Esophagus muscularis mucosa (tissue), 4 donors: ENCODE measurements around the gene CFAP54. TPM values are rescaled to one million over a fixed set of nuclear protein-coding genes. Genes with fewer than 3 reads are reported as not detected.

ENCODE experiments used
- DNase-seq: peaks from one replicate; pipeline ENCODE4 v3.0.0-alpha.2; 2017; ENCODE audit errors: extremely low spot score
- H3K27ac ChIP-seq, 4 donors: fragments of 200-600 bp; sonication (generic); replicated peaks in 1 of 4; 1 replicate in 3 of 4; 2 replicates in 1 of 4; pipeline ENCODE4 v1.5.1; 2016 to 2019; ENCODE audit warnings: mild to moderate bottlenecking in 1 of 4
- H3K27me3 ChIP-seq, 4 donors: fragments of 200-600 bp; sonication (generic); one replicate each; pipeline versions ENCODE4 v1.5.1 to v1.6.0; 2016 to 2019
- H3K36me3 ChIP-seq, 4 donors: fragments of 200-600 bp; sonication (generic); one replicate each; pipeline ENCODE4 v1.5.1; 2016 to 2019
- H3K4me1 ChIP-seq, 4 donors: fragments of 200-600 bp; sonication (generic); one replicate each; pipeline ENCODE4 v1.5.1; 2016 to 2019
- H3K4me3 ChIP-seq, 4 donors: fragments of 200-600 bp; sonication (generic); 1 replicate in 2 of 4; 2 replicates in 2 of 4; pipeline ENCODE4 v1.5.1; 2016 to 2019; ENCODE audit warnings: mild to moderate bottlenecking in 4 of 4, moderate library complexity in 1 of 4
- H3K9me3 ChIP-seq, 4 donors: fragments of 200-600 bp; sonication (generic); 1 replicate in 3 of 4; 2 replicates in 1 of 4; pipeline ENCODE4 v1.5.1; 2016 to 2019
- CTCF ChIP-seq, 3 experiments: fragments of 200-600 bp in 2 of 3; fragments of 450-650 bp in 1 of 3; sonication (generic) in 2 of 3; IDR thresholded peaks; one replicate each; pipeline ENCODE4 v1.5.1; 2017 to 2019; ENCODE audit warnings: antibody characterized with exemption in 3 of 3, mild to moderate bottlenecking in 2 of 3, moderate library complexity in 1 of 3
- EP300 ChIP-seq: sonication (generic); formaldehyde crosslinking; IDR thresholded peaks from one replicate; pipeline ENCODE4 v1.6.1; 2017; ENCODE audit warnings: antibody characterized with exemption
- POLR2A ChIP-seq: fragments of 450-650 bp; IDR thresholded peaks from one replicate; pipeline ENCODE4 v1.6.1; 2017; ENCODE audit warnings: antibody characterized with exemption, moderate library complexity, mild to moderate bottlenecking, low read depth
- POLR2AphosphoS5 ChIP-seq, 2 donors: sonication (generic); formaldehyde crosslinking; IDR thresholded peaks; one replicate each; pipeline ENCODE4 v1.6.1; 2017; ENCODE audit warnings: antibody characterized with exemption in 2 of 2
- WGBS: methylation state at CpG from one replicate; pipeline ENCODE4 v1.1.5; 2018; 5-methylcytosine and 5-hydroxymethylcytosine counted together
- intact Hi-C: fragments of 100-400 bp; cut with DNase I; formaldehyde crosslinking; loops from one replicate; pipeline ENCODE4 v1.15.1; 2023
- total RNA-seq, 4 donors: library from RNA; depleted of rRNA; stranded (reverse); fragments of >200 nt; gene quantifications; one replicate each; pipeline versions ENCODE4 v1.1.0 to v1.2.1, GENCODE V29; 2016

The CFAP54 gene
- total RNA-seq, 4 donors from 2014 or later, result 3.0 to 5.8 (median 4.3) TPM

DNA sequence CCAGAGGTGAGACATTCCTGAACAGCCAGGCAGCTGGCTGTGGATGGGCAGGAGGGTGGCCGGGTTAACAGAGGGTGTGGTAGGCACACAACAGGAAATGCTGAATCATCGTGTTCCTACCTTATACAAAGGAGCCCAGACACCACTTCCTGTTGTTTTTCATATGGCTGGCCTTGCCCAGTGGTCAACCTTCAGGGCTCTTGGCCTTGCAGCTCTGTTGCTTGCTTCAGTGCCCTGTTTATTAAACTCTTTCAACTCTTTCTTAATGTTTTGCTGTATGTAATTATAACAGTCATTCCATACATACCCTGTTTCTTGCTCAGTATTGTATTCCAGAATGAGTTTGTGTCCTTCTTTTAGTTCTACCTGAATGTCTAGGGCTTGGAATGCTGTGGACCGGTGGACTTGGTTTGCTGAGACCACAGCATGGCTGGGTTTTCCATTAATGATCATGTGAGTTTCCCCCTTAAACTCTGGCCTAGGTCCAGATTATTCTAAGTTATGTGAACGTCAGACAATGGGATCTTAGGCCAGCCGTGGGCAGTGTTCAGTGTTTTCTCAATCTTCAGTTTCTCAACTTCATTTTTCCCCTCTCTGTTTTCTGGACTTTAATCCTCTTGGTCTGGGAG is 11.9 kb downstream of the CFAP54 start:
- intact Hi-C loops, result no loop called here
- peaks cover 15 to 39% (median 25%) of the 10 kb centered on the region in 4 donors for H3K4me1 ChIP-seq

GRCh38 chr12:96501908-96502307 is 12.5 kb downstream of the CFAP54 start:
- no peak for TF ChIP-seq EP300
- no peak for TF ChIP-seq CTCF (IDR thresholded peaks at IDR 0.05)
- TF ChIP-seq POLR2AphosphoS5 (IDR thresholded peaks at IDR 0.05), result no peak
- no peak for TF ChIP-seq POLR2A
- no peak for DNase-seq
- Histone ChIP-seq H3K36me3 (no peaks in the 10 kb centered on the region), H3K9me3 (no peaks in the 10 kb centered on the region), H3K27me3 (no peaks in the 10 kb centered on the region), H3K4me3 (no peak overlapping the region), H3K4me1 (peaks cover 15 to 39% (median 25%) of the 10 kb centered on the region in 4 donors), H3K27ac (peak overlapping the region; percentile 62 to 74 (median 65))
- intact Hi-C loops, result no loop called here

More for the DNA sequence above, 11.9 kb downstream of the CFAP54 start:
- Histone ChIP-seq H3K9me3 (no peaks in the 10 kb centered on the region), H3K27ac (peak overlapping the region; percentile 62 to 74 (median 65)), H3K36me3 (no peaks in the 10 kb centered on the region), H3K27me3 (no peaks in the 10 kb centered on the region), H3K4me3 (no peak overlapping the region)
- no peak for DNase-seq
- WGBS, result 37% methylated on average over 5 of the region's 5 CpGs
- TF ChIP-seq EP300 (no peak), POLR2AphosphoS5 (IDR thresholded peaks at IDR 0.05) (peak; percentile 43 to 60)

DNA sequence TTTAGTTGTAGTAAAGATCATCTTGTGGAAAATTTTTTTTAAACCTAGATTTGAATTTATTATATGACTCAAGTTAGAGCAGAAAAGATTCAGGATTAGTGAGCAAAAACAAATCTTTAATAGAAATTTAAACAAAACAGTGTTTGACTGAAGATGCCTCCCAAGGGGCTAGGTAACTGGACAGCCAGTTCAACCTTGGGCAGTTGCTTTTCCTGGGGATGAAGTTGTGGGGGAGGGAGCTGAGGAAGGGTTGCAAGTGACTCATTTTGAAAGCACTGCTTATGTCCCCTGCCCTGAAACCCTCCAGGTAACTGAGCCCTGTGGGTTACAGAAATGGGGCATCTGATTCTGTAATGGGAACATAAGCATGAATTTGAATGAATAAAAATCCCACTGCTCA is 13.1 kb downstream of the CFAP54 start:
- peak overlapping the region; percentile 11 to 68 (median 52) for H3K27ac ChIP-seq
- intact Hi-C loops, result no loop called here
- H3K4me1 ChIP-seq, result peaks cover 15 to 39% (median 25%) of the 10 kb centered on the region in 4 donors
- no peaks in the 10 kb centered on the region for H3K9me3 ChIP-seq
- TF ChIP-seq EP300 (no peak), POLR2A (no peak), CTCF (IDR thresholded peaks at IDR 0.05) (no peak), POLR2AphosphoS5 (IDR thresholded peaks at IDR 0.05) (no peak)
- H3K27me3 ChIP-seq, result no peaks in the 10 kb centered on the region
- no peaks in the 10 kb centered on the region for H3K36me3 ChIP-seq
- DNase-seq, result no peak
- H3K4me3 ChIP-seq, result no peak overlapping the region

DNA sequence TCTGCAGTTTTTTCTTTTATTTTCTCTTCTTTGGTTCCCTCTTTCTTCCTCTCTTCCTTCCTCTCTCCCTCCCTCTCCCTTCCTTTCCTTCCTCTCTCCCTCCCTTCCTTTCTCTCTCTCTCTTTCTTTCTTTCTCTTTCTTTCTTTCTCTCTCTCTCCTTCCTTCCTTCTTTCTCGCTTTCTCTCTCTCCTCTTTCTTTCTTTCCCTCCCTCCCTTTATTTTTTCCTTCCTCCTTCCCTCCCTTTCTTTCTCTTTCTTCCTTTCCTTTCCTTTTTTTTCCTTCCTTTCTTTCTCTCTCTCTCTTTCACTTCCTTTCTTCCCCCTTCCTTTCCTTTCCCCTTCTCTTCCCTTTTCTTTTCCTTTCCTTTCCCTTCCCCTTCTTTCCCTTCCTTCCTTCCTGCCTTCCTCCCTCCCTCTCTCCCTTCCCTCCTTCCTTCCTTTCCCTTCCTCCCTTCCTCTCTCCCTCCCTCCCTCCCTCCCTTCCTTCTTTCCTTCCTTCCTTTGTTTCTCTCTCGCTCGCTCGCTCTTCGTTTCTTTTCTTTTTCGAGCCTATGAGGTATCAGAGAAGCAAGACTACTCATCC is 13.7 kb downstream of the CFAP54 start:
- TF ChIP-seq POLR2A, result no peak
- TF ChIP-seq CTCF (IDR thresholded peaks at IDR 0.05), result no peak
- TF ChIP-seq POLR2AphosphoS5 (IDR thresholded peaks at IDR 0.05), result no peak
- no peak for TF ChIP-seq EP300
- Histone ChIP-seq H3K27ac (peak overlapping the region; percentile 11 to 68 (median 52)), H3K27me3 (no peaks in the 10 kb centered on the region), H3K9me3 (no peaks in the 10 kb centered on the region), H3K4me1 (peaks cover 15 to 39% (median 25%) of the 10 kb centered on the region in 4 donors), H3K36me3 (no peaks in the 10 kb centered on the region), H3K4me3 (no peak overlapping the region)
- no peak for DNase-seq
- intact Hi-C loops, result no loop called here
- WGBS, result 86% methylated on average over 5 of the region's 6 CpGs

DNA sequence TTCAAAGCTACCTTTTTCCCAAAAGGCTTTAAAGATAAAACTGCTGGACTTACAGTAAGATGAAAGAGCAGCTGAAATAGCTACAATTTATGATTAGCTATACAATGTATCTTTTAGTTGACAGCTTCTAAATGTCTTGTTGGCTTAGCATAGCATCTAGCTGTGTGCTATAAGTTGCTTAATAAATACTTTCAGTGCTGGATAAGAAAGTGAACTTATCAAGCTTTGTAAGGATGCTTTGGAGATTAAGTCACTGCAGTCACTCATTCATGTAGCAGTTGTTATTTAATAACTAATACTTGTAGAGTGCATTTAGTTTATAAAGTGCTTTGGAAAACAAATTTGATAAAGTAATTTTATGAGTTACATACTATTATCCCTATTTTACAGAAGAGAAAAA is 14.6 kb downstream of the CFAP54 start:
- Histone ChIP-seq H3K9me3 (no peaks in the 10 kb centered on the region), H3K4me3 (no peak overlapping the region), H3K4me1 (peaks cover 19 to 48% (median 28%) of the 10 kb centered on the region in 4 donors), H3K27me3 (no peaks in the 10 kb centered on the region), H3K27ac (no peak overlapping the region), H3K36me3 (no peaks in the 10 kb centered on the region)
- no peak for DNase-seq
- intact Hi-C loops, result no loop called here
- TF ChIP-seq POLR2A (no peak), CTCF (IDR thresholded peaks at IDR 0.05) (no peak), EP300 (no peak), POLR2AphosphoS5 (IDR thresholded peaks at IDR 0.05) (no peak)
